Osteocyte (in vitro differentiated cells): ENCODE results near the gene SFXN2. TPM values are rescaled to one million over a fixed set of nuclear protein-coding genes. Genes with fewer than 3 reads are reported as not detected.
A peak's percentile ranks its signal among the peaks of the same experiment; 100 is the strongest.

Experiments used
- DNase-seq: peaks from one replicate; pipeline ENCODE4 v3.0.0; 2021; ENCODE audit warnings: mixed read lengths; ENCODE audit not compliant: unreplicated experiment; ENCODE audit errors: extremely low spot score
- H3K27ac Mint-ChIP-seq: one replicate; pipeline ENCODE4 v1.8.0; 2021; ENCODE audit warnings: mild to moderate bottlenecking, mixed read lengths; ENCODE audit not compliant: unreplicated experiment
- H3K27me3 Mint-ChIP-seq: one replicate; pipeline ENCODE4 v1.8.0; 2021; ENCODE audit warnings: mixed read lengths; ENCODE audit not compliant: unreplicated experiment
- H3K36me3 Mint-ChIP-seq: one replicate; pipeline ENCODE4 v1.8.0; 2021; ENCODE audit warnings: mixed read lengths; ENCODE audit not compliant: unreplicated experiment
- H3K4me1 Mint-ChIP-seq: one replicate; pipeline ENCODE4 v1.8.0; 2021; ENCODE audit warnings: mixed read lengths; ENCODE audit not compliant: unreplicated experiment
- H3K4me3 Mint-ChIP-seq: one replicate; pipeline ENCODE4 v1.8.0; 2021; ENCODE audit warnings: mild to moderate bottlenecking, moderate library complexity, mixed read lengths; ENCODE audit not compliant: unreplicated experiment
- H3K9me3 Mint-ChIP-seq: one replicate; pipeline ENCODE4 v1.8.0; 2021; ENCODE audit warnings: mixed read lengths; ENCODE audit not compliant: unreplicated experiment
- total RNA-seq: library from RNA; stranded (reverse); gene quantifications from 2 replicates; pipeline ENCODE4 v1.2.1, GENCODE V29; 2021
- TF ChIP-seq, protein P1 (sequence below): fragments of 200-600 bp; sonication (generic); IDR thresholded peaks from 2 replicates; pipeline ENCODE4 v1.5.0; 2021; ENCODE audit warnings: antibody characterized with exemption, mild to moderate bottlenecking, moderate library complexity

SFXN2 gene
- total RNA-seq, 1 donor from 2014 or later = 6.9 TPM

DNA sequence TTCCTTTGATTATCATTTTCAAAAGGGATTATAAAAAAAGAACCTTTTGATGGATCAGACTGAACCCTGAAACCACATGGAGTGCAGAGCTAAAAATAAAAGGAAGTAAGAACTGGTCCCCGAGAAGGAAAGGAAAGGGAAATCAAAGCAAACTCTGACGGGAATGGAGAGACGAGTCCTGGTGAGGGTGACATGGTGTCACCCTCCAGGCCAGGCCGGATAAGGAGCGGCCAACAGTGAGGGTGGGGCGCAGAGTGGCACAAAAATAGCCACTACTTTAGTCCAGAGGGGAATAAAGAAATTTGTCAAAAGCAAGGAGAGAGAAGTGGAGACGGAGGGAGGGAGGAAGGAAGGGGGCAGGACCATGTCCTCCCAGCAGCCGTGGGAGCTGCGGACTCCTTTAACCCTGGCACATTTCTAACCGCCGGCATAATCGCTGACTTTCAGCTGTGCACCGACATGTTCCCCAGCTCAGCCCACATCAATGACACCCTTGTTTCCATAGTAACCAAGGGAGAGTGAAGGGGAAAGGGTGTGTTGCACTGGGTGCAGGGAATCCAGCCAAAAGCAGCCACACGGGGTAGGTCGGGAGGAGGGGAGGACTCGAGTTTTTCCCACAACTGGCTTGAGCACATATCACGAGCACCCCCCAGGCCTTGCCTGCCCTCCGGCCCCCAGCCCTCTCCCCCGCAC, 40.5 kb upstream of the SFXN2 start:
- Mint-ChIP-seq H3K4me3 (peak overlapping the region; percentile 72), H3K27ac (peak overlapping the region; percentile 98), H3K36me3 (no peaks in the 10 kb centered on the region), H3K27me3 (no peaks in the 10 kb centered on the region), H3K4me1 (peaks cover 73% of the 10 kb centered on the region), H3K9me3 (no peaks in the 10 kb centered on the region)
- DNase-seq = no peak
- TF ChIP-seq, protein P1, sequence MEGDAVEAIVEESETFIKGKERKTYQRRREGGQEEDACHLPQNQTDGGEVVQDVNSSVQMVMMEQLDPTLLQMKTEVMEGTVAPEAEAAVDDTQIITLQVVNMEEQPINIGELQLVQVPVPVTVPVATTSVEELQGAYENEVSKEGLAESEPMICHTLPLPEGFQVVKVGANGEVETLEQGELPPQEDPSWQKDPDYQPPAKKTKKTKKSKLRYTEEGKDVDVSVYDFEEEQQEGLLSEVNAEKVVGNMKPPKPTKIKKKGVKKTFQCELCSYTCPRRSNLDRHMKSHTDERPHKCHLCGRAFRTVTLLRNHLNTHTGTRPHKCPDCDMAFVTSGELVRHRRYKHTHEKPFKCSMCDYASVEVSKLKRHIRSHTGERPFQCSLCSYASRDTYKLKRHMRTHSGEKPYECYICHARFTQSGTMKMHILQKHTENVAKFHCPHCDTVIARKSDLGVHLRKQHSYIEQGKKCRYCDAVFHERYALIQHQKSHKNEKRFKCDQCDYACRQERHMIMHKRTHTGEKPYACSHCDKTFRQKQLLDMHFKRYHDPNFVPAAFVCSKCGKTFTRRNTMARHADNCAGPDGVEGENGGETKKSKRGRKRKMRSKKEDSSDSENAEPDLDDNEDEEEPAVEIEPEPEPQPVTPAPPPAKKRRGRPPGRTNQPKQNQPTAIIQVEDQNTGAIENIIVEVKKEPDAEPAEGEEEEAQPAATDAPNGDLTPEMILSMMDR = no peak

DNA sequence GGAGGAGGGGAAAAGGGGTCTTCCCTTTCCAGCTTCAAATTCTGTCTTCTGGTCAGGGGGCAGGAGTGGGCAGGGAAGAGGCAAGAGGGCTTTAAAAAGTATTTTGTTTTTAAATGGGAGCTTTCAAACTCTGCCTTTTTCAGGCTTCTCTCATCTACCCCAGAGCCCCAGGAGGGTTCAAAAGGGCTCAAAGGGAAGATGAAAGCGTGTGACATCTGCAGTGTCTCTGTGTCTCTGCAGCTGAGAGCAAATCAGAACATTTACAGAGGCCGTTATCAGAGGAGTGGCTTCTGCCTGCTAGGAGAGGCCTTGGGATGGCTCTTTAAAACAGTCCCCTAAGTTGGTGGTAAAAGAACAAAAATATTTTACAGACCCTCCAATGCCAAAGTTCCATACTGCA, 39.9 kb upstream of the SFXN2 start:
- TF ChIP-seq, protein P1 = no peak
- peaks cover 73% of the 10 kb centered on the region for H3K4me1 Mint-ChIP-seq
- no peaks in the 10 kb centered on the region for H3K27me3 Mint-ChIP-seq
- DNase-seq = no peak
- H3K36me3 Mint-ChIP-seq = no peaks in the 10 kb centered on the region
- peak overlapping the region; percentile 47 for H3K4me3 Mint-ChIP-seq
- peak overlapping the region; percentile 98 for H3K27ac Mint-ChIP-seq
- no peaks in the 10 kb centered on the region for H3K9me3 Mint-ChIP-seq

DNA sequence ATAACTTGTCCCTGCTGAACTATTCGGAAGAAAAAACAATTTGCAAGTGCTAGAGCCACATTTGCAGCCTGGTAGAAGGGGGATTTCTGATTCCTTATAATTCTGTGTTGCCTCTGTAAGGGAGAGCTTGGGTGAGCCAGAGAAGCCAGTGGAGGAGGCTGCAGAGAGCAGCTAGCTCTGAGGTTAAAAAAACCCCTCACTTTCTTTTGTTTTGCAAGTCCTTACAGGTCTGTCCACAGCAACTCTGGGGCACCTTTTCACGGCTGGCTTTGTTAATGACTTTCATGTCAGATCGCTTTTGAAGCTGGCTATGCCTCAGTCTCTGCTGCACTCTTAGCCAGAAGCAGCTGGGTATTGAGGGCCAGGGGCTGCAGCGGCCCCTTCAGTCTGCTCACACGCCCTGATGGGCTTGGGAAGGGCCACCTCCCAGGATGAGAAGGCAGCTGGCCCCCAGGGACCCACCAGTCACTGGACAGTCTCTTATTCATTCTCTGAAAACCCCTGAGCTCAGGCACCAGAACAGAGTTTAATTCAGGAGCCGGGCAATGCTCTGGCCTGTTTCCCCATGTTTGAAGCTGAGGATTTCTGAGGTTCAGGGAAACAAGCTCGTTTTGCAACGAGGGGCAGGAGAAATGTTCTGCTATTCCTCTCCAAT, 39.3 kb upstream of the SFXN2 start:
- H3K27ac Mint-ChIP-seq = peak overlapping the region; percentile 98
- DNase-seq = no peak
- peaks cover 69% of the 10 kb centered on the region for H3K4me1 Mint-ChIP-seq
- peak overlapping the region; percentile 47 for H3K4me3 Mint-ChIP-seq
- no peaks in the 10 kb centered on the region for H3K36me3 Mint-ChIP-seq
- H3K27me3 Mint-ChIP-seq = no peaks in the 10 kb centered on the region
- H3K9me3 Mint-ChIP-seq = no peaks in the 10 kb centered on the region
- TF ChIP-seq, protein P1 = no peak

DNA sequence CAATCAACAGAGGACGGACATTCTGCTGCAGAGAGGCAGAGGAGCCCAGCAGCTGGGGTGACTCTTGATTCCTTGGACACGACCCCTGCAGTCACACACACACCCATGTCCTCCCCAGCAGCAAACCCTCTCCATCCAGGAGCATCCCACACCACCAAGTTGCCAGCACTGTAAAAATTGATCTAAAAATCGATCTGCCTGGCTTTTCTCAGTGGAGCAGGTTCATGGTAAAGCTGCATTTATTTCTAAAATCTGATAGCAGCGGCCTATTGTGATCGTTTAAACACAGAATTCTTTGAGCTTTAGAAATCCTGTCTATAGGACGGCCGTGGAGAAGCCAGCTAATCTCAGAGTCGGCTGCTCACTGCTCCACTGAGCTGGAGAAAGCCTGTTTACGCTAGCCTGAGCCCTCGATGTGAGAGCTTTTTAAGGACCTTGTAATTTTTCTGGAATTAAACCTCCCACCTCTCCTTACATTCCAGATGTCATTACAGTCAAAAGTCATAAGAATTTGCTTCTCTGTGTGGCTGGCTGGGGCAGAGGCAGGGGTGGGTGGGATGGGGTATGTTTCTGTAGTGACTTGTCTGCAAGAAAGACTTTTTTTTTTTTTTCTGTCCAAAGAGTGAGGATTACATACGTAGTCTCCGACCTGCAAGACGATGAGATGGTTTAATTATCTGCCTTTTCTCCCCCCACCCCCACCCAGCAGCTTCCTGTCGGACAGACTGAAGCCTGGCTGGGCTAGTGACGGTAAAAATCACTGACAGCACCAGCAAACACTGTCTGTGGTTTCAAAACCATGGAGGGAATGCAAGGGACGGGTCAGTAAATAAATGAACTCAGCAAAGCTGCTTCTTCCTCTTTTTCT, 38.5 kb upstream of the SFXN2 start:
- peak overlapping the region; percentile 31 for H3K4me3 Mint-ChIP-seq
- DNase-seq = no peak

More for the DNA sequence above, 38.5 kb upstream of the SFXN2 start:
- H3K27ac Mint-ChIP-seq = peak overlapping the region; percentile 98
- peaks cover 69% of the 10 kb centered on the region for H3K4me1 Mint-ChIP-seq
- no peaks in the 10 kb centered on the region for H3K27me3 Mint-ChIP-seq
- no peaks in the 10 kb centered on the region for H3K36me3 Mint-ChIP-seq
- no peaks in the 10 kb centered on the region for H3K9me3 Mint-ChIP-seq
- TF ChIP-seq, protein P1 = no peak
